ENCODE data around the gene PARD3. TPM values are rescaled to one million over a fixed set of nuclear protein-coding genes. Genes with fewer than 3 reads are reported as not detected.

Gene PARD3
- total RNA-seq, 1 donor: 4.8 TPM

- Histone ChIP-seq H3K4me3 (ENCODE audit: low read length) (no peak overlapping the region), H3K4me1 (ENCODE audit: insufficient read depth, low read length) (no peaks in the 10 kb centered on the region), H3K9me3 (ENCODE audit: low read depth, low read length) (no peaks in the 10 kb centered on the region), H3K27me3 (ENCODE audit: insufficient read depth, low read length) (no peaks in the 10 kb centered on the region)
Measured at GRCh38 chr10:34155812-34156211, 659.3 kb downstream of the PARD3 start.

GRCh38 chr10:34154383-34154900 is 660.7 kb downstream of the PARD3 start:
- no peaks in the 10 kb centered on the region for H3K27me3 ChIP-seq (ENCODE audit: insufficient read depth, low read length)
- no peaks in the 10 kb centered on the region for H3K4me1 ChIP-seq (ENCODE audit: insufficient read depth, low read length)
- H3K4me3 ChIP-seq (ENCODE audit: low read length): no peak overlapping the region
- H3K9me3 ChIP-seq (ENCODE audit: low read depth, low read length): no peaks in the 10 kb centered on the region

DNA sequence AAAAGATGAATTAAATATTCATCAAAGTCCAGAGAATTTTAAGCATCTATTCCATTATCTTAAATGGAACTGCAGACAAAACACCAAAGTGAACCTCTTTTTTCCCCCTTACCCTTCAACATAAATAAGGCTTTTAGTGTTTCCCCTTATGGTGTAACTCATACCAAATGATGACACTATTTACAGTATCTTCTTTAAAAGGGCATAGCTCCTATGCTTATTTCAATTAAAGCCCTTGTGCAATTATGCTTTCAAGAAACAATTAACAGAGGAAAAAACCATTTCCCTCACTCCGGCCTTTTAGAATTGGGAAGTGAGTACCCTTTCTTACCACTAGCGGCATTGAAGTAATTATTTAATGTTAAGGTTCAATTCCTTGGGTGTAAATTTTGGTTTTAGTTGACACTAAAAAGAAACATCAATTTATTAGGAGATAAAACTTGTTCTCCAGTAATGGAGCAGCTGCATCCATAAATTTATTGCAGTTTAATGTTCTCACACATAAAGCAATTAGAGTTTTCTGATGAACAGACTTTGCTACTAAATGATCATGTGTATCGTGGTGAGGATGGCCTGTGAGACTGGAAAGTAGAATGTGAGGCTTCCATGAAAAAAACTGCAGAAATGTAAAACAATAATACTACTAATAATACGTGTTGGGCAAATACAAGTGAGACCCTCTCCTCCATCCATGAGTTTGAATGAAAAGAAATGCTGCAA is 661.3 kb downstream of the PARD3 start:
- H3K4me3 ChIP-seq (ENCODE audit: low read length): no peak overlapping the region
- no peaks in the 10 kb centered on the region for H3K9me3 ChIP-seq (ENCODE audit: low read depth, low read length)
- no peaks in the 10 kb centered on the region for H3K27me3 ChIP-seq (ENCODE audit: insufficient read depth, low read length)
- no peaks in the 10 kb centered on the region for H3K4me1 ChIP-seq (ENCODE audit: insufficient read depth, low read length)

- Histone ChIP-seq H3K4me3 (ENCODE audit: low read length) (no peak overlapping the region), H3K4me1 (ENCODE audit: insufficient read depth, low read length) (no peaks in the 10 kb centered on the region), H3K9me3 (ENCODE audit: low read depth, low read length) (no peaks in the 10 kb centered on the region), H3K27me3 (ENCODE audit: insufficient read depth, low read length) (no peaks in the 10 kb centered on the region)
Measured at GRCh38 chr10:34152434-34152833, 662.7 kb downstream of the PARD3 start.

- Histone ChIP-seq H3K4me3 (ENCODE audit: low read length) (no peak overlapping the region), H3K27me3 (ENCODE audit: insufficient read depth, low read length) (no peaks in the 10 kb centered on the region), H3K9me3 (ENCODE audit: low read depth, low read length) (no peaks in the 10 kb centered on the region), H3K4me1 (ENCODE audit: insufficient read depth, low read length) (no peaks in the 10 kb centered on the region)
Measured at GRCh38 chr10:34151931-34152330, 663.2 kb downstream of the PARD3 start.

DNA sequence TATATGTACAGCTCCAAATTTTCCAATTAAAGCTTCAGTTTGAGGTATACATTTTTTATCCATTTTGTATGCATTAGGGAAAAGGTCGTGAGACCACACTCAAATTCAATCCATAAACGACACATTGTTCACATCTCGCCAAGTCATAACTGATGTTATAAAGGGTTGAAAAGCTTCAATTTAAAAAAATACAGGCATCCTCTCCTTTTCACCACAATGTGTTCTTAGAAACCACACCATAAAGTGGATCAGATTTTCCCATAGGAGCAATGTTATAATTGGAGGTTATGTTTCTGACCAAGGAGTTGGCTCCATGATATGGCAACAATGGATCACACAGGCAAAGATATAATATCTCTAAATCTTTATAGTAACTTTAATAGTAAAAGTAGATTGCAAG is 663.6 kb downstream of the PARD3 start:
- no peak overlapping the region for H3K4me3 ChIP-seq (ENCODE audit: low read length)
- H3K27me3 ChIP-seq (ENCODE audit: insufficient read depth, low read length): no peaks in the 10 kb centered on the region
- H3K4me1 ChIP-seq (ENCODE audit: insufficient read depth, low read length): no peaks in the 10 kb centered on the region
- no peaks in the 10 kb centered on the region for H3K9me3 ChIP-seq (ENCODE audit: low read depth, low read length)

DNA sequence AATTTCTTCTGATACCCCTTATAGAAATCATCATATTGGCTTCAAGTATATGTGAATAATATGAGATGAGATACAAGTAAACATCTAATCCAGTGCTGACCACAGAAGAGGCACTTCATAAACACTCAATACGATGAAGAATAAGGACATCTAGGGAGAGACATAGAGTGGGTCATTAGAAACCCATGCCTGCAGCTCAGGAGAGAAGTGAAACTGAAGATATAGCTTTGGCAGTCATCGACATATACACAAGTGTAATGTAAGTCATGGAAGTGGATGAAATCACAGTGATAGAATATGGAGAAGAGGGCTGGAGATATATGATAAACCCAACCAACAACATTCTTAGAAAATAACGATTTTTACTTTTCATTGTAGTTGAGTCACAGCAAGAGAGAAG is 665.0 kb downstream of the PARD3 start:
- H3K4me1 ChIP-seq (ENCODE audit: insufficient read depth, low read length): no peaks in the 10 kb centered on the region
- no peaks in the 10 kb centered on the region for H3K9me3 ChIP-seq (ENCODE audit: low read depth, low read length)
- no peak overlapping the region for H3K4me3 ChIP-seq (ENCODE audit: low read length)
- H3K27me3 ChIP-seq (ENCODE audit: insufficient read depth, low read length): no peaks in the 10 kb centered on the region

DNA sequence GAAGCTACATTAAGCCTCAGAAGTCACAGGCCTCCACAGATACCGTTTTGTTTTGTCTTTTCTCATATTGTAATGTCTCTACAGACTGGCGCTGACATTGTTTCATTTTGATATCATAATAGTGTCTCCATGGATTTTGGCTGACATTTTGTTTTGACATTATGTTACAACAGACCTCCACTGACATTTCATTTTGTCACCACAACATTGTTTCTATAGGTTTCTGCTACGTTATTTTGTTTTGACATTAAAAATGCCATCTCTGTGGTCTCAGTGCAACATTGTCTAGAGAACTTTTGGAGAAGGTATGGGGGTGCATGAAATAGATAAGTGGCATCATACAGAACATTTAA is 666.8 kb downstream of the PARD3 start:
- H3K4me1 ChIP-seq (ENCODE audit: insufficient read depth, low read length): no peaks in the 10 kb centered on the region
- no peaks in the 10 kb centered on the region for H3K9me3 ChIP-seq (ENCODE audit: low read depth, low read length)
- no peak overlapping the region for H3K4me3 ChIP-seq (ENCODE audit: low read length)
- H3K27me3 ChIP-seq (ENCODE audit: insufficient read depth, low read length): no peaks in the 10 kb centered on the region

DNA sequence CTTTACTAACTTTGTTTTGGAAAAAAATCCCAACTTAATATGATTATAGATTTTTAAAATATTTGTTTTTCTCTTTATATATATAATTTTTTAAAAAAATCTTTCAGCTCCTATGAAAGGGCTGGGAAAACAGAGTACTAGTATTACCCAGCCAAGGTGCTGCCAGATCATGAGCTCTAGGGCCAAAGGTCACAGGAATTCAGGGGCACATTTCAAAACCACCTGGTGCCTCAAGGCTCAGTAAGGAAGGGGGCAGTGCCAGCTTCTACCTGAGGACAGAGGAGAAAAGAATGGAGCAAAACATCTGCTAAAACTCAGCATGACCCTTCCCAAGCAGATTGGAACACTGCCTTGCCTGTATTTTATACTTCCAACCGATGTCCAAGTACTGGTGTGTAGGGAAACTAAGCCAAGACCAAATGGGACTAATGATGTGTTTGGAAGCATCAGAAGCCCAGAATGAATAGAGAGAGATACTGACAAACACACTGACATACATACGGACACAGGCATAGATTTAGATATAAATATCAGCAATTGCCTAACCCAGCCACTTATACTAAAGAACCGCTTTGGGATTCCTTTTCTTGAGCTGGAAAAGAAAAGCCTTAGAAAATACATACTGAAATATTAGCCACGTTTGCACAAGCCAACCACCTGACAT is 667.3 kb downstream of the PARD3 start:
- no peaks in the 10 kb centered on the region for H3K27me3 ChIP-seq (ENCODE audit: insufficient read depth, low read length)
- H3K4me1 ChIP-seq (ENCODE audit: insufficient read depth, low read length): no peaks in the 10 kb centered on the region
- no peak overlapping the region for H3K4me3 ChIP-seq (ENCODE audit: low read length)
- H3K9me3 ChIP-seq (ENCODE audit: low read depth, low read length): no peaks in the 10 kb centered on the region

DNA sequence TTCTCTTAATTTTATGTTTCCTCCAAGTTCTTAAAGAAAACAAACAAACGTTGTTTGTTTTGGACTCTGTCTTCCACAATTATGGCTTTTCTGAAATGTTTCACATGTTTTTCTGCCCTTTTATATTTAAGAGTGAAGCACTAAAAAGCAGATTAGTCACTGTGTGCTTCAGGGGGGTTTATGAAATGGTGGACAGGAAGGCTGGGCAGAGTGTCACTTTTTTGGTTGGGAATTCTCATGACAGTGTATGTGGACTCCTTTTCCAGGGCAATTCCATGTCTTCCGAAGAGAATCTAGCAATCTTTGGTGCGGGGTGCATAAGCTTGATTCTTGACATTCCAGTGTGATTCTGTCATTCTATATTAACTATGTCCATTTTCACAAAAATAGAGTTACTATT is 669.4 kb downstream of the PARD3 start:
- Histone ChIP-seq H3K4me1 (ENCODE audit: insufficient read depth, low read length) (no peaks in the 10 kb centered on the region), H3K27me3 (ENCODE audit: insufficient read depth, low read length) (no peaks in the 10 kb centered on the region), H3K4me3 (ENCODE audit: low read length) (no peak overlapping the region), H3K9me3 (ENCODE audit: low read depth, low read length) (no peaks in the 10 kb centered on the region)

DNA sequence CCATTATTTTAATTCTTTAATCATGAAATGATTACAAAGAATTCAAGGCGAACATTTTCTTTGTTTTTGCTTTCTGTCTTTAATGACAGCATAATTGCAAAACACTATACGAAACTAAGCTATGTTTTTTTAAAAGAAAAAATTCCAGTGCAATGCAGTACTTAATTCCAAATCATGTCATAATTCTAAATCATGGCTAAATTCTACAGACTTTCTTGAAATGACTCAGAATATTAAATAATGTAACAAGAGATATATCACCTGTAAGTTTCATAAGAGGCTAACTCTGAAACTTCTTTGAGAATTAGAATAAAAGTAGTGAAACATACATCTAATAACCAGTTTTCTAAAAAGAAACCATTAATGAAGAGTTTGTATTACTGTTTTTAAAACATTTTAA is 671.6 kb downstream of the PARD3 start:
- H3K27me3 ChIP-seq (ENCODE audit: insufficient read depth, low read length): no peaks in the 10 kb centered on the region
- H3K9me3 ChIP-seq (ENCODE audit: low read depth, low read length): no peaks in the 10 kb centered on the region
- no peaks in the 10 kb centered on the region for H3K4me1 ChIP-seq (ENCODE audit: insufficient read depth, low read length)
- no peak overlapping the region for H3K4me3 ChIP-seq (ENCODE audit: low read length)

- Histone ChIP-seq H3K4me1 (ENCODE audit: insufficient read depth, low read length) (no peaks in the 10 kb centered on the region), H3K27me3 (ENCODE audit: insufficient read depth, low read length) (no peaks in the 10 kb centered on the region), H3K9me3 (ENCODE audit: low read depth, low read length) (no peaks in the 10 kb centered on the region), H3K4me3 (ENCODE audit: low read length) (no peak overlapping the region)
Measured at GRCh38 chr10:34141032-34141680, 673.9 kb downstream of the PARD3 start.

GRCh38 chr10:34139559-34139958 is 675.5 kb downstream of the PARD3 start:
- no peaks in the 10 kb centered on the region for H3K9me3 ChIP-seq (ENCODE audit: low read depth, low read length)
- no peaks in the 10 kb centered on the region for H3K4me1 ChIP-seq (ENCODE audit: insufficient read depth, low read length)
- no peaks in the 10 kb centered on the region for H3K27me3 ChIP-seq (ENCODE audit: insufficient read depth, low read length)
- H3K4me3 ChIP-seq (ENCODE audit: low read length): no peak overlapping the region

GRCh38 chr10:34137955-34138354 is 677.1 kb downstream of the PARD3 start:
- Histone ChIP-seq H3K4me3 (ENCODE audit: low read length) (no peak overlapping the region), H3K4me1 (ENCODE audit: insufficient read depth, low read length) (no peaks in the 10 kb centered on the region), H3K27me3 (ENCODE audit: insufficient read depth, low read length) (no peaks in the 10 kb centered on the region), H3K9me3 (ENCODE audit: low read depth, low read length) (no peaks in the 10 kb centered on the region)

DNA sequence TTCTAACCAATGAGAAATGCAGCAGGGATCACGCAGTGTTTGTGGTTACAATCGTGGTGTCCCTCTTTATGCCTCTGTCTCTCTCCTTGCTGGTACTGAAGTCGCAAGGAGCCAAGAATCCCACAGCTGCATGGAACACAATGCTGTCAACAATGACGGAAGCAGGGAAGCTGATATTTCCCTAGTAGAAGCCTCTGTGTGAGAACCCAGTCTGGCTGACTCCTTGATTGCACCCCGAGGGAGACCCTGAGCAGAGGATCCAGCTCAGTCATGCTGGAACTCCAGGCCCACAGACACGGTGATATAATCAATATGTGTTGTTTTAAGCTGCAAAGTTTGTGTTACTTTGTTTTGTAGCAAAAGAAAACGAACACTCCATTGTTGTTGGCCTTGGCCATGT is 677.9 kb downstream of the PARD3 start:
- H3K4me1 ChIP-seq (ENCODE audit: insufficient read depth, low read length): no peaks in the 10 kb centered on the region
- no peaks in the 10 kb centered on the region for H3K27me3 ChIP-seq (ENCODE audit: insufficient read depth, low read length)
- no peaks in the 10 kb centered on the region for H3K9me3 ChIP-seq (ENCODE audit: low read depth, low read length)

More for the DNA sequence above, 677.9 kb downstream of the PARD3 start:
- no peak overlapping the region for H3K4me3 ChIP-seq (ENCODE audit: low read length)

All from mononuclear cell (primary cell).